Subcutaneous preadipocyte (primary cell): ENCODE data around the gene NEFH. TPM values are rescaled to one million over a fixed set of nuclear protein-coding genes. Genes with fewer than 3 reads are reported as not detected.

ENCODE experiments used
- total RNA-seq: library from RNA; depleted of rRNA; stranded (reverse); fragments of >200 nt; gene quantifications from 2 replicates; pipeline ENCODE4 v1.2.3, GENCODE V29; 2012

The NEFH gene, protein sequence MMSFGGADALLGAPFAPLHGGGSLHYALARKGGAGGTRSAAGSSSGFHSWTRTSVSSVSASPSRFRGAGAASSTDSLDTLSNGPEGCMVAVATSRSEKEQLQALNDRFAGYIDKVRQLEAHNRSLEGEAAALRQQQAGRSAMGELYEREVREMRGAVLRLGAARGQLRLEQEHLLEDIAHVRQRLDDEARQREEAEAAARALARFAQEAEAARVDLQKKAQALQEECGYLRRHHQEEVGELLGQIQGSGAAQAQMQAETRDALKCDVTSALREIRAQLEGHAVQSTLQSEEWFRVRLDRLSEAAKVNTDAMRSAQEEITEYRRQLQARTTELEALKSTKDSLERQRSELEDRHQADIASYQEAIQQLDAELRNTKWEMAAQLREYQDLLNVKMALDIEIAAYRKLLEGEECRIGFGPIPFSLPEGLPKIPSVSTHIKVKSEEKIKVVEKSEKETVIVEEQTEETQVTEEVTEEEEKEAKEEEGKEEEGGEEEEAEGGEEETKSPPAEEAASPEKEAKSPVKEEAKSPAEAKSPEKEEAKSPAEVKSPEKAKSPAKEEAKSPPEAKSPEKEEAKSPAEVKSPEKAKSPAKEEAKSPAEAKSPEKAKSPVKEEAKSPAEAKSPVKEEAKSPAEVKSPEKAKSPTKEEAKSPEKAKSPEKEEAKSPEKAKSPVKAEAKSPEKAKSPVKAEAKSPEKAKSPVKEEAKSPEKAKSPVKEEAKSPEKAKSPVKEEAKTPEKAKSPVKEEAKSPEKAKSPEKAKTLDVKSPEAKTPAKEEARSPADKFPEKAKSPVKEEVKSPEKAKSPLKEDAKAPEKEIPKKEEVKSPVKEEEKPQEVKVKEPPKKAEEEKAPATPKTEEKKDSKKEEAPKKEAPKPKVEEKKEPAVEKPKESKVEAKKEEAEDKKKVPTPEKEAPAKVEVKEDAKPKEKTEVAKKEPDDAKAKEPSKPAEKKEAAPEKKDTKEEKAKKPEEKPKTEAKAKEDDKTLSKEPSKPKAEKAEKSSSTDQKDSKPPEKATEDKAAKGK
- 0.37 and 0.78 TPM in 2 replicates for total RNA-seq

DNA sequence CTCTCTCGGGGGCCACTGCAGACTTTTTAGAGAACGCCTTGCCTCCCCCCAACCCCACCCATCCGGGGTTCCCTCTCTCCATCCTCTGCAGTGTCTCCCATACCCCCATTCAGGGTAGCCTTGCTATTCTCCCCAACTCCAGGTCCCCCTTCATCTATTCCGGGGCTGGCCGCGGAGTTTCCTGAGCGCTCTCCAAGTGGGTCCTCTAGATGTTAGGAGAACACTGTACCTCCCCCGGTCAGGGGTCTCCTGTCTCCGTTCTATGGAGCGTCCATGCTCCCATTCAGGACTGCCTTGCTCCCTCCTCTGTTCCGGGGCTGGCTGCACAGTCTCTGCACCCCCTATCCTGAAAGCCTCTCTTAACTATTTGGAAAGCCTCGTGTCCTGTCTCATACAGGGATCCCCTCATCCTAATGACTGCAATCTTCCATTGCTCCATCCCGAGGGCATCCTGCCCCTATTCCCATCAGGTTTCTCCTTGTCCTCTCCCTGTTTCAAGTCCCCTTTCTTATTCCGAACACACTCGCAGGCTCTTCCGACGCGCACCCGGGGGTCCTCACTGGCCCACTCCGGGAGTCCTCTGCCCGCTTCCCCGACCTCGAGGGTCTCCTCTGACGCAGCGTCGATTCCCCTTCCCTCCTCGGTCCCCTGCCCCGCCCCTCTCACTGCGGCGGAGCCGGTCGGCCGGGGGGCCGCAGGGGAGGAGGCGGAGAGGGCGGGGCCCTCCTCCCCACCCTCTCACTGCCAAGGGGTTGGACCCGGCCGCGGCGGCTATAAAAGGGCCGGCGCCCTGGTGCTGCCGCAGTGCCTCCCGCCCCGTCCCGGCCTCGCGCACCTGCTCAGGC, at the start of gene NEFH:
Gene NEFH, plus strand, starts transcription at position 802 of the 845 bp plus-strand sequence. CDS start 45 bp downstream, outside the sequence.

DNA sequence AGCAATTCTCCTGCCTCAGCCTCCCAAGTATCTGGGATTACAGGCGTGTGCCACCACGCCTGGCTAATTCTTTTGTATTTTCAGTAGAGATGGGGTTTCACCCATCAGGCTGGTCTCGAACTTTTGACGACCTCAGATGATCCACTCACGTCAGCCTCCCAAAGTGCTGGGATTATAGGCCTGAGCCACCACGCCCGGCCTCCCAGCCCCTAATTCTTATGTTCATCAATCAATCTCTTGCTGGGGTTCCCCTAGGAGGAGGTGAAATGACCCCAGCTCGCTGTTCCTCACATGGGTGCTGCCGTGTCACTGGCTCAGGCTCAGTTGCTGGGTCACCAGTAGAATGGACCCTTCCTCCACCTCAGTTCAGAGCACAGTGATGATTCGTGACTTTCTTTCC, 41.7 kb upstream of the NEFH start, which contains the start of gene RFPL1:
Gene RFPL1, plus strand, starts transcription at position 301 of the 400 bp plus-strand sequence.

Other genes with a start within 250 kb of the NEFH start
- 17.3 and 19.4 TPM in 2 replicates for gene RHBDD3, start 212.2 kb upstream of the NEFH start, total RNA-seq
- 168 and 217 TPM in 2 replicates for gene EWSR1, start 211.9 kb upstream of the NEFH start, total RNA-seq
- 11.0 and 12.3 TPM in 2 replicates for gene GAS2L1, start 173.6 kb upstream of the NEFH start, total RNA-seq
- not detected in 2 replicates for gene RASL10A, start 164.5 kb upstream of the NEFH start, total RNA-seq
- gene AP1B1, start 91.6 kb upstream of the NEFH start, total RNA-seq: 48.5 and 68.8 TPM in 2 replicates
- gene RFPL1, start 41.6 kb upstream of the NEFH start, total RNA-seq: not detected in 2 replicates
- gene THOC5, start 73.5 kb downstream of the NEFH start, total RNA-seq: 40.1 and 54.9 TPM in 2 replicates
- gene NIPSNAP1, start 100.9 kb downstream of the NEFH start, total RNA-seq: 44.5 and 48.5 TPM in 2 replicates
- gene NF2, start 123.4 kb downstream of the NEFH start, total RNA-seq: 70.2 and 101 TPM in 2 replicates
- not detected in 2 replicates for gene CABP7, start 239.8 kb downstream of the NEFH start, total RNA-seq